ENCODE measurements around the gene CFAP251. TPM values are rescaled to one million over a fixed set of nuclear protein-coding genes. Genes with fewer than 3 reads are reported as not detected.

The CFAP251 gene
- total and polyA plus RNA-seq, 2 of the 8 experiments (the other 6 are each of a cell fraction or from before 2014, with no cell fraction given): 1.8 to 2.9 TPM

DNA sequence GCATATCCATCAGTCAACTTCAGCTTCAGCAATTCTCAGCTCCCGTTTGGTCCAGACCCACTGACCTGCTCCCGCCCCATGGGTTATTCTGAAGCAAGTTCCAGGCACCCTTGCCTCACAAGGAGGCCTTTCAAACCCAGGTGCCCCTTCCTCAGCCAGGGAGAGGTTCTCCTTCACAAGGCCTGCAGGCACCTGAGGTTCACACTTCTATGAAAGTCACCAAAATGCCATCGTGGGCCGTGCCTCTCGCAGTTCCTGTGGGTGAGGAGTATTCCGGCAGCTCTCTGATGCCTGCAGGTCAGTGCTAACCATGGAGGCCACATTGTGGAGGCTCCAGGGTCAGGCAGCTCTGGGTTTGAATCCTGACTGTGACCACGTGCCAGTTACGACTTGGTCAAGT lies 63.1 kb downstream of the CFAP251 start (continued):
- TF ChIP-seq RXRA (IDR thresholded peaks at IDR 0.05; ENCODE audit: insufficient read depth, low read depth, low read length) (no peak), YY1 (IDR thresholded peaks at IDR 0.05; ENCODE audit: low read depth, low read length) (no peak), RBBP5 (IDR thresholded peaks at IDR 0.05; ENCODE audit: borderline replicate concordance, low read depth, low read length) (no peak), KDM1A (IDR thresholded peaks at IDR 0.05; ENCODE audit: borderline replicate concordance, low read length) (no peak), RFX5 (IDR thresholded peaks at IDR 0.05; ENCODE audit: borderline replicate concordance, low read depth, low read length) (no peak), KDM5A (IDR thresholded peaks at IDR 0.05; ENCODE audit: low read length) (no peak), BRCA1 (IDR thresholded peaks at IDR 0.05; ENCODE audit: low read depth, low read length) (no peak)

Data from H1 (cell line).